ENCODE results near the gene SPTA1. TPM values are rescaled to one million over a fixed set of nuclear protein-coding genes. Genes with fewer than 3 reads are reported as not detected.
"Not testable (repeated sequence)": the region's sequence is repeated elsewhere in the genome, so short reads cannot be mapped to it uniquely, and the experiment has no call there.

Gene SPTA1
- 1 to 10 TPM; 1.2 to 3.4 (median 1.2) TPM for polyA plus RNA-seq (ENCODE audit: insufficient read length in 3 of 3)

DNA sequence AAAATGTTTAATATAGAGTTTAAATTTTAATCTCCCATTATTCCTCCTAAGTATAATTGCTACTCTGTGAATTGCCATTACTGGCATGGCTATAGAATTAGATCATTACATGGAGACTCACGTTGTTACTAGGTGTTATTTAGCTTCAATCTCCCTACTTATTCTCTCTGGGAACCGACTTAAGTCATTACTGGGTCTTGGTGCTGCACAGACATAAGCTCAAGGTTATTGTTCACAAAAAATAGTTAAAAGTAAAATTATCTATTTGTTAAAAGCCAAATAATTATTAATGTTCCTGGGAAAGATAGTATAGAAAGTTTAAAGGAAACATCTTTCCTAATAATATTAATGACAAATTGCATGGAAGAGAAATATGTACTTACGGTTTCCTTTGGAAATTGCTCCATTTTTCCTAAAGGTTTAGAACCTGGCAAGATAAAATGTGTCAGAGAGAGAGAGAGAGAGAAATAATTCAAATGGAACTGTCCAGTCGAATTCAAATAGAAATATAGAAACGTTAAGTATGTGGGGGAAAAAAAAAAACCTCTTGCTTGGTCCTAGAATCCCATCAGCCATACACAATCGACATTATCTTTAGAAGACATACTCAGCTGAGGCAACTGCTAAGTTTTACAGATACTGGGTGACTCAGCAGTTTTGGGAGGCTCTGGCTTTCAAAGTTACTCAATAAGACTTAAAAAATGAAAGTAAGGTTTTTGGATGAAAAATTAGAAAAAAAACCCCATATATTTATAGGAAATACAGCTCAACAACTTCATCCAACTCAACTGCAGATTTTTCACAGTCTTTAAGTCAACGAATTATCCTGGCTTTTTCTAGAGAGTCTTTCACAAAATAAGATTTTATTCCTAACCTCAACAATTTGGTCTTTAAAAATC is at the start of gene SPTA1:
SPTA1 (minus strand) TSS at position 605 of the 899 bp plus-strand sequence; CDS start at position 407, 198 bp downstream.
- no peak for DNase-seq (ENCODE audit: low read depth in 3 of 3, low spot score in 2 of 3)

GRCh38 chr1:158735848-158736247 is 49.3 kb upstream of the SPTA1 start:
- no peak for DNase-seq (ENCODE audit: low read depth in 3 of 3, low spot score in 2 of 3)

DNA sequence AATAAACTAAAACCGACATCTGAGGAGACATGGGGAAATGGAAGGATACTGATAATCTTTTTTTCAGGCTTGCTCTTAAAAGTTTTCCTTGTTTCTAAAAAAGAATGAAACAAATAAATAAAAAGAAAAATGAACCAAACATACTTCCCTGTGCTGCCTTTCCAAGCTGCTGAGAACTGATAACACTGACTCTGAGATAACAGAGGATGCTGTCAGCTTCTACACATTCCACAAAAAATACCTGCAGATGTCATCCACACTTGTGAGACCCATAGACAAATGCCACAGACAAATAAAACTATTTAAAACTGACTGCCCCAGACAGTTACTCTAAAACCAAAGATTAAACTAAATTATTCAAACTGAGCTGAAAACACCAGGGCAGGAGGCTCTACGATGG is 46.0 kb upstream of the SPTA1 start:
- no peak for DNase-seq (ENCODE audit: low read depth in 3 of 3, low spot score in 2 of 3)

GRCh38 chr1:158731707-158732106 is 45.2 kb upstream of the SPTA1 start:
- DNase-seq (ENCODE audit: low read depth in 3 of 3, low spot score in 2 of 3): no peak

DNA sequence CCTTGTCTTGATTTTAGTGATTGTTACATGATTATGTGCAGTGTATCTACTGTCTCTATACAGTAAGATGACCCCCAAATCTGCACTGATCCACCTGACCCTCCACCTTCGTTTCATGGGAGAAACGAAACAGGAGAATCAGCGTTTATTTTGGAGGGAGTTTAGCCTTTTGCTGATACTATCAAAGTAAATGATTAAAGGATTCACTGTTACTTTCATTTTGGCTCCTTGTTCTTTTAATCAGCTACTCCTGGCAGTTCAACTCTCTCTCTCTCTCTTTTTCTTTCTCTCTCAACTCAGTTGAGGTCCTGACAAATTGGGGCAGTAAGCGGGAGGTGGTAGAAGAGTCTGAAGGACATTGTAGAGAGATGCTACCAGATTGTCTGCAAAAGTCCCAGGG is 43.9 kb upstream of the SPTA1 start:
- no peak for DNase-seq (ENCODE audit: low read depth in 3 of 3, low spot score in 2 of 3)

DNA sequence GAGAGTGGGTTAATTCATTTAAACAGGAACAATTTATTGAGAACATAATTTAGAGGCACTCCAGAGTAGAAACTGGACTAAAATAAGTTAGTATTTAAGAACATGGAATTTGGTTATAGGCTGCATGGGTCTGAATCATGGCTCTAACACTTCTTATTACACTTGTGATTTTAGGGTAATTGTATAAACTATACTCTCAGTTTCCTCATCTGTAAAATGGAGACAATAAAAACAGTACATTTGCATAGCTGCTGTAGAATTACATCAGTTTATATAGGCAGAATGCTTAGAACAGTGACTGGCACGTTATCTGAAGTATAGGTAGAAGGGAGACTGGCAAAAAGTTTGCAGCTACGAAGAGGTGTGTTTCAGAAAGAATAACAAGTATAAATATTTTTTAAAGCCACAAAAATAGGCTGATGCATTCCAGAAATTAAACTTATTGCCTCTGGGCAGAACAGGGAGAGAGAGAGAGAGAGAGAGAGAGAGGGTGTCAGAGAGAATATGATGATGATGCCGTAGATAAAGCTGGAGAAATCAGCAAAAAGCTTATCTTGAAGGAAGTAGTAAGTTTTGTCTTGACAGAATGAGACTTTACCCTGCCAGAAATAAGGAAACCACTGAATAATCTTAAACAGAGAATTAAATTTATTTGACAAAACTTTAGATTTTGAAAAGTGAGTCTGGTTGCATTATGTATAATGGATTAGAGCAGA is 42.2 kb upstream of the SPTA1 start:
- DNase-seq (ENCODE audit: low read depth in 3 of 3, low spot score in 2 of 3): no peak

- no peak for DNase-seq (ENCODE audit: low read depth in 3 of 3, low spot score in 2 of 3)
These were observed 37.9 kb upstream of the SPTA1 start for GRCh38 chr1:158724442-158724841.

DNA sequence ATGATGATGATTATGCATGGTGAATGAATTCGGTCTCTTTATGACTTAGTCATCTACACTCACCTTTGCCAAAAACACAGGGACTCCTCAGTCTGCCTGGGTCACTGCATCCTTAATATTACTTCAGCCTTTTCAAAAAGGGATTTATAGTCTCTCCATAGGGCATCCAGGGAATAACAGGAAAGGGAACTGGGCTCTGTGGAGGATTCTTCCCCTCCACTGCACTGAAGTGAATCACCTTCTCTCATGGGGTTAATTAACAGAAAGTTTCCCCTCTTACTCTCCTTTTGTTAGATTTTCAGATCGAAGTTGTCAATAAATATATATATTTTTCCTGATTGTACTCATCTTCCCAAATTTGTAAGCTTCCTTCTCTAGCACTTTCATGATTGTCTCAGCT is 34.1 kb upstream of the SPTA1 start, which contains the start of gene OR6K3:
OR6K3 (minus strand) TSS at position 101 of the 400 bp plus-strand sequence. CDS start 2,605 bp downstream, outside the sequence.
- DNase-seq (ENCODE audit: low read depth in 3 of 3, low spot score in 2 of 3): no peak

DNA sequence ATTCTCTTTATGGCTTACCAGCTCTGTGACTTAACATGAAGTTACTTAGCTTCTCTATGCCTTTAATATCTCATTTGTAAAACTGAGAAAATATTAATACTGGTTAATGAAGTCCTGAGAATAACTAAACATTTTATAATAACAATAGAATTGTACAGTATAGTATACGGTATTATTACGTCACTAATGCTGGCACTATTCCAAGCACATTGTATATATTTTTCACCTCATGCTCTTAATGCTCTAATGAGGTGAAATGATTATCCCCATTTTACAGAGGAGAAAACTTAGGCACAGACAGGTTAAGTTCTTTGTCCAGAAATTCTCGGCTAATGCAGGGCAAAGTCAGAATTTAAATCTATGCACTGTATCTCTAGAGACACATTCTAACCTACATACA is 33.1 kb upstream of the SPTA1 start:
- DNase-seq (ENCODE audit: low read depth in 3 of 3, low spot score in 2 of 3): no peak

DNA sequence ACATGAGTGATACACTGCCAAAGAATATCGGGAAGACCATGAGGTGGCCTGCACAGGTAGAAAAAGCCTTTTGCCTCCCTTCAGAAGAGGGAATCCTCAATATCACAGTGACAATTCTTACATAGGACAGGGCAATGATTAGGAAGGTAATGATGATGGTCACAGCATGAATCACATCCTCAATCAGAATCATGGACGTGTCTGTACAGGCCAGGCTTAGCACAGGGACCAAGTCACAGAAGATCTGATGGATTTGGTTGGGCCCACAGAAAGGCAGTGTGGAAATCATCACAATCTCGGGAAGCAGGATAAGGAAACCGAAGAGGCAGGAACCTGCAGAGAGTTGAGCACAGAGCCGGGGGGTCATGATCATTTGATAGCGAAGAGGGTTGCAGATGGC is 30.8 kb upstream of the SPTA1 start:
- no peak for DNase-seq (ENCODE audit: low read depth in 3 of 3, low spot score in 2 of 3)

DNA sequence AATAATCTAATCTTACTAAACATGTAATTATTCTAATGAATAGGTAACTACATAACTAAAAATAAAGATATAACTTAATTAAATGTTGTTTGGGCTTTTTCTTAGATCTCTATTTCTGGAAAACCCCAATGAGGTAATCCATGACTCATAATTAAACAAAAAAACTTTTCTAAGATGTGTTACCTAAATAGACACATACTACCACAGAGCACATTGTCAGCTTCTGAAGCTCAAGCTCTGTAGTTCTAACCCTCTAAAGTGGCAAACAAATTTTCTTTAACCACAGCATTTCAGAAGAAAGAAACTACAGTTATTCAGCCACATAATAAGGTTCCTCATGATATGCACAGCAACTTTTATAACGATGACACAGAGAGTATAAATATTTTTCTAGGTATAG is 29.8 kb upstream of the SPTA1 start:
- DNase-seq (ENCODE audit: low read depth in 3 of 3, low spot score in 2 of 3): no peak

GRCh38 chr1:158714754-158715153 is 28.2 kb upstream of the SPTA1 start:
- DNase-seq (ENCODE audit: low read depth in 3 of 3, low spot score in 2 of 3): no peak

GRCh38 chr1:158711098-158711497 is 24.6 kb upstream of the SPTA1 start:
- no peak for DNase-seq (ENCODE audit: low read depth in 3 of 3, low spot score in 2 of 3)

GRCh38 chr1:158706096-158706495 is 19.6 kb upstream of the SPTA1 start:
- DNase-seq (ENCODE audit: low read depth in 3 of 3, low spot score in 2 of 3): no peak

GRCh38 chr1:158700552-158700951 is 14.0 kb upstream of the SPTA1 start, which contains the start of gene OR6K2:
TSS of gene OR6K2 (minus strand) at chr1:158700652. CDS start at chr1:158700652, 0 bp downstream.
- DNase-seq (ENCODE audit: low read depth in 3 of 3, low spot score in 2 of 3): no peak

GRCh38 chr1:158694596-158694995 is 8.1 kb upstream of the SPTA1 start:
- DNase-seq (ENCODE audit: low read depth in 3 of 3, low spot score in 2 of 3): no peak

DNA sequence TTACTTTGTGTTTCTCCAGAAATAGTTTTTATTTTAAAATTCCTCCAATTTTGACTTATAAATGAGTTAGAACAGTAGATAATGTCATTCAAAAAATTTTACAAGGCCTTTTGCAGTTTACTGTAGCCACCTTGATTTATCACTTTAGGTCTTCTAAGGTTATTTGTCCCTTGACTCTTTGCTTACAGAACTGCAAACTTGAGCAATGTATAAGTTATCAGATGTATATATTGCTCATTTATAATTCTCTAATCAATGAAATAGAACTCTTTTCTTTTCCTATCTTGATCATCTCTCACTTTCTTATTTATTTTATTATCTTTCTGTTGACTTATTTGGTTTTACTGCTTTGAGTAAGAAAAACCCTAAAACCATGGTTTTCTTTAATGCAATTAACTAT is 5.8 kb upstream of the SPTA1 start:
- DNase-seq (ENCODE audit: low read depth in 3 of 3, low spot score in 2 of 3): no peak

DNA sequence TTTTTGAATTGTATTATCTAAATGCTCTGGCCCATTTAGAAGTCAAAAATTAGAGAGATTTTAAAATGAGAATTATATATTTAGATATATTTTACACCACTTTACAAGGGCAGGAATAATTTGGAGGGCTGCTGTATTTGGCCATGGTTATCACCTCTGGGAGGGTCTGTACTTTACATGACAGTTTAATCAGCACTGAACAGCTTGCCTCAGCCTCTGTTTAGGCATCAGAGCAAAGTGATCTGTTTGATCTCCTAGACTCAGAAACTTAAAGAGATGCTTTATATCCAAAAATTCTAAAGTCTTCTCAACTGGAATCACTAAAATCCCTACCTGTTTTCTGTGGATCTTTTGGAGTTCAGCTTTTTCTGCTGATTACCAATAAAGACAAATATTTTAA is 5.4 kb upstream of the SPTA1 start:
- DNase-seq (ENCODE audit: low read depth in 3 of 3, low spot score in 2 of 3): no peak

DNA sequence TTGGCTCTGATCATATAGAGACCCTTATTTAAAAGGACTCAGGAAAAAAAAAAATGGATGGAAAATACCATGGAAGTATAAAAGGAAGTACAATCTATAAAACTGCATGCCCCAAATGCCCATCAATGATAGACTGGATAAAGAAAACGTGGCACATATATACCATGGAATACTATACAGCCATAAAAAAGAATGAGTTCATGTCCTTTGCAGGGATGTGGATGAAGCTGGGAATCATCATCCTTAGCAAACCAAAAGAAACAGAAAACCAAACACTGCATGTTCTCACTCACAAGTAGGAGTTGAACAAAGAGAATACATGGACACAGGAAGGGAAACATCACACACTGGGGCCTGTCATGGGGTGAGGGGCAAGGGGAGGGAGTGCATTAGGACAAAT is 4.6 kb upstream of the SPTA1 start:
- not testable (repeated sequence) for DNase-seq (ENCODE audit: low read depth in 3 of 3, low spot score in 2 of 3)

GRCh38 chr1:158689875-158690274 is 3.4 kb upstream of the SPTA1 start:
- no peak for DNase-seq (ENCODE audit: low read depth in 3 of 3, low spot score in 2 of 3)

GRCh38 chr1:158689110-158689509 is 2.6 kb upstream of the SPTA1 start:
- DNase-seq (ENCODE audit: low read depth in 3 of 3, low spot score in 2 of 3): no peak

DNA sequence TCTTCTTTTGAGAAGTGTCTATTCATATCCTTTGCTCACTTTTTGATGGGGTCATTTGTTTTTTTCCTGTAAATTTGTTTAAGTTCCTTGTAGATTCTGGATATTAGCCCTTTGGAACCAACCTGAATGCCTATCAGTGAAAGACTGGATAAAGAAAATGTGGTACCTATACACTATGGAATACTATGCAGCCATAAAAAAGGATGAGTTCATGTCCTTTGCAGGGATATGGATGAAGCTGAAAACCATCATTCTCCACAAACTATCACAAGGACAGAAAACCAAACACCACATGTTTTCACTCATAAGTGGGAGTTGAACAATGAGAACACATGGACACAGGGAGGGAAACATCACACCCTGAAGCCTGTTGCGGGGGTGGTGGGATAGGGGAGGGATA is 1.8 kb upstream of the SPTA1 start:
- DNase-seq (ENCODE audit: low read depth in 3 of 3, low spot score in 2 of 3): not testable (repeated sequence)

Data from right renal cortex interstitium (tissue), 3 donors.